ENCODE measurements around the gene INMT. TPM values are rescaled to one million over a fixed set of nuclear protein-coding genes. Genes with fewer than 3 reads are reported as not detected.
A peak's percentile ranks its signal among the peaks of the same experiment; 100 is the strongest.

Gene INMT
- polyA plus RNA-seq, 1 of the 3 experiments (the other 2 are of a cell fraction): not detected

DNA sequence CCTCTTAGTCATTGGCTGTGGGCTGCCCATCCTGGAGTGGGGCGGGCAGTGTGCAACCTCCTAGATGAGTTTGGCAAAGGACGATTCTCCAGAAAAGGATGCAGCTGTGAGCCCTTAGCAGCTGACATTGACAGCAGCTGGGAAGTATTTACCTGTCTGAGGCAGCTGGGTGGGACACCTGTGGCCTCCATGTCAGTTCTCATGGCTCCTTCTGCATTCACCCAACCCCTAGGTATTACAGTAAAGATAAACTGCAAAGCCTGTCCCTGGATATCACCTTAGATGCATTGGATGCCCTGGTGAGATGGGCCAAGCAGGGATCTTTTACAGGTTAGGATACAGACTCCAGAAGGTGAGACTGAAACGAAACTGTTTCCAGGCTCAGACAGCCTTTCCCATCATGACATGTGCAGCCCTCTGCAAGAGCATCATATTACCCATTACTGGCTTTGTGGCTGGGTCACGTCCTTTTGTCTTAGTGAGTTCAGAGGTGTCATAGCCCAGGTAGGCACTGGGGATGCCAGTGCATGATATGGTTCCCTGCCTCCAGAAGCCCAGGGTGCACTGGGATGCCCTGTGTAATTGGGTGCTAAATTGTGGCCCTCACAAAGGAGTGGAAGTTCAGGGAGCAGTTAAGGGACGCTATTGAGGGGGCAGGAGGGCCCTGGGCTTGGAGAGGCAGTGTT, 48.2 kb downstream of the INMT start:
- Histone ChIP-seq H3K9me3 (no peaks in the 10 kb centered on the region), H3K79me2 (ENCODE audit: insufficient read depth) (no peaks in the 10 kb centered on the region), H3K36me3 (replicated peaks in 1 of 2; ENCODE audit: control insufficient read depth in 1 of 2, insufficient read depth in 2 of 2, low read length in 1 of 2) (no peaks in the 10 kb centered on the region), H3K9me2 (no peaks in the 10 kb centered on the region), H2AFZ (ENCODE audit: low read depth) (no peak overlapping the region), H3F3A (replicated peaks; ENCODE audit: insufficient read depth) (peaks cover 23% of the 10 kb centered on the region), H3K4me3 (ENCODE audit: low read depth in 2 of 2, low read length in 1 of 2) (no peak overlapping the region), H3K27me3 (ENCODE audit: insufficient read depth) (no peaks in the 10 kb centered on the region), H3K9ac (no peak overlapping the region), H4K20me1 (ENCODE audit: insufficient read depth) (no peaks in the 10 kb centered on the region), H3K4me2 (peak overlapping the region; percentile 26; the same call in 1 of the 2 replicates), H3K4me1 (ENCODE audit: control insufficient read depth in 1 of 2, insufficient read depth in 2 of 2, low read depth in 1 of 2, low read length in 1 of 2) (peaks cover 30 to 50% of the 10 kb centered on the region in 2 experiments), H3K27ac (ENCODE audit: low read depth in 2 of 2, low read length in 1 of 2) (peak overlapping the region in 1 of 2 experiments; percentile 64; a peak in 1 of 4 replicates)
- POLR2A ChIA-PET: no interaction called here
- WGBS (ENCODE audit: low lambda C conversion rate): 67% methylated on average over 3 of the region's 5 CpGs
- CTCF ChIA-PET: interaction anchor here (0.8 to 5.4 kb wide), 16 partner anchors 13 to 322 kb away, joined by 3 to 35 read pairs (median 4); partner anchors contain the start of gene ADCYAP1R1
- TF ChIP-seq ELF1 (IDR thresholded peaks at IDR 0.05) (no peak), SIN3A (IDR thresholded peaks at IDR 0.05; ENCODE audit: borderline replicate concordance, low read depth, low read length) (no peak), EZH2phosphoT487 (IDR thresholded peaks at IDR 0.05; ENCODE audit: borderline replicate concordance, low read depth) (no peak), TEAD4 (IDR thresholded peaks at IDR 0.05; ENCODE audit: borderline replicate concordance, insufficient read depth) (no peak), RCOR1 (IDR thresholded peaks at IDR 0.05; ENCODE audit: low read length) (no peak), MXI1 (IDR thresholded peaks at IDR 0.05; ENCODE audit: low read depth, low read length) (no peak), RXRA (IDR thresholded peaks at IDR 0.05; ENCODE audit: borderline replicate concordance, low read depth) (no peak), GATA2 (CRISPR knock-in tag; IDR thresholded peaks at IDR 0.05) (no peak)
- TF ChIP-seq, protein P1, sequence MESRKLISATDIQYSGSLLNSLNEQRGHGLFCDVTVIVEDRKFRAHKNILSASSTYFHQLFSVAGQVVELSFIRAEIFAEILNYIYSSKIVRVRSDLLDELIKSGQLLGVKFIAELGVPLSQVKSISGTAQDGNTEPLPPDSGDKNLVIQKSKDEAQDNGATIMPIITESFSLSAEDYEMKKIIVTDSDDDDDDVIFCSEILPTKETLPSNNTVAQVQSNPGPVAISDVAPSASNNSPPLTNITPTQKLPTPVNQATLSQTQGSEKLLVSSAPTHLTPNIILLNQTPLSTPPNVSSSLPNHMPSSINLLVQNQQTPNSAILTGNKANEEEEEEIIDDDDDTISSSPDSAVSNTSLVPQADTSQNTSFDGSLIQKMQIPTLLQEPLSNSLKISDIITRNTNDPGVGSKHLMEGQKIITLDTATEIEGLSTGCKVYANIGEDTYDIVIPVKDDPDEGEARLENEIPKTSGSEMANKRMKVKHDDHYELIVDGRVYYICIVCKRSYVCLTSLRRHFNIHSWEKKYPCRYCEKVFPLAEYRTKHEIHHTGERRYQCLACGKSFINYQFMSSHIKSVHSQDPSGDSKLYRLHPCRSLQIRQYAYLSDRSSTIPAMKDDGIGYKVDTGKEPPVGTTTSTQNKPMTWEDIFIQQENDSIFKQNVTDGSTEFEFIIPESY (IDR thresholded peaks at IDR 0.05; ENCODE audit: borderline replicate concordance, low read depth): no peak
- TF ChIP-seq, protein P2, sequence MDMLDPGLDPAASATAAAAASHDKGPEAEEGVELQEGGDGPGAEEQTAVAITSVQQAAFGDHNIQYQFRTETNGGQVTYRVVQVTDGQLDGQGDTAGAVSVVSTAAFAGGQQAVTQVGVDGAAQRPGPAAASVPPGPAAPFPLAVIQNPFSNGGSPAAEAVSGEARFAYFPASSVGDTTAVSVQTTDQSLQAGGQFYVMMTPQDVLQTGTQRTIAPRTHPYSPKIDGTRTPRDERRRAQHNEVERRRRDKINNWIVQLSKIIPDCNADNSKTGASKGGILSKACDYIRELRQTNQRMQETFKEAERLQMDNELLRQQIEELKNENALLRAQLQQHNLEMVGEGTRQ (IDR thresholded peaks at IDR 0.05; ENCODE audit: borderline replicate concordance, low read depth, low read length): no peak
- TF ChIP-seq, protein P3, sequence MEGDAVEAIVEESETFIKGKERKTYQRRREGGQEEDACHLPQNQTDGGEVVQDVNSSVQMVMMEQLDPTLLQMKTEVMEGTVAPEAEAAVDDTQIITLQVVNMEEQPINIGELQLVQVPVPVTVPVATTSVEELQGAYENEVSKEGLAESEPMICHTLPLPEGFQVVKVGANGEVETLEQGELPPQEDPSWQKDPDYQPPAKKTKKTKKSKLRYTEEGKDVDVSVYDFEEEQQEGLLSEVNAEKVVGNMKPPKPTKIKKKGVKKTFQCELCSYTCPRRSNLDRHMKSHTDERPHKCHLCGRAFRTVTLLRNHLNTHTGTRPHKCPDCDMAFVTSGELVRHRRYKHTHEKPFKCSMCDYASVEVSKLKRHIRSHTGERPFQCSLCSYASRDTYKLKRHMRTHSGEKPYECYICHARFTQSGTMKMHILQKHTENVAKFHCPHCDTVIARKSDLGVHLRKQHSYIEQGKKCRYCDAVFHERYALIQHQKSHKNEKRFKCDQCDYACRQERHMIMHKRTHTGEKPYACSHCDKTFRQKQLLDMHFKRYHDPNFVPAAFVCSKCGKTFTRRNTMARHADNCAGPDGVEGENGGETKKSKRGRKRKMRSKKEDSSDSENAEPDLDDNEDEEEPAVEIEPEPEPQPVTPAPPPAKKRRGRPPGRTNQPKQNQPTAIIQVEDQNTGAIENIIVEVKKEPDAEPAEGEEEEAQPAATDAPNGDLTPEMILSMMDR (IDR thresholded peaks at IDR 0.05): no peak
- DNase-seq: no peak

Data from SK-N-SH (cell line).